Osteoblast (primary cell): ENCODE measurements around the gene TRIO. TPM values are rescaled to one million over a fixed set of nuclear protein-coding genes. Genes with fewer than 3 reads are reported as not detected.

Source experiments
- DNase-seq: peaks from one replicate; pipeline ENCODE4 v3.0.0; 2011; ENCODE audit warnings: low spot score, mixed read lengths; ENCODE audit not compliant: insufficient read length; ENCODE audit errors: missing footprints
- H2AFZ ChIP-seq: 2 replicates; pipeline ENCODE4 v1.6.0; 2011; ENCODE audit warnings: mild to moderate bottlenecking, low read length
- H3K27ac ChIP-seq: 2 replicates; pipeline ENCODE4 v1.5.1; 2011; ENCODE audit warnings: mild to moderate bottlenecking, low read depth, low read length, moderate library complexity
- H3K27me3 ChIP-seq: 2 replicates; pipeline ENCODE4 v1.6.0; 2012; ENCODE audit warnings: mild to moderate bottlenecking, control low read depth, inconsistent platforms, low read length, moderate library complexity; ENCODE audit not compliant: insufficient read depth
- H3K36me3 ChIP-seq: 2 replicates; pipeline ENCODE4 v1.5.1; 2011; ENCODE audit warnings: mild to moderate bottlenecking, low read length, control low read depth, moderate library complexity; ENCODE audit not compliant: insufficient read depth
- H3K4me1 ChIP-seq: 2 replicates; pipeline ENCODE4 v1.5.1; 2011; ENCODE audit warnings: mild to moderate bottlenecking, low read length, control low read depth, moderate library complexity; ENCODE audit not compliant: insufficient read depth
- H3K4me2 ChIP-seq: 2 replicates; pipeline ENCODE4 v1.6.0; 2011; ENCODE audit warnings: mild to moderate bottlenecking, low read length; ENCODE audit not compliant: insufficient read depth
- H3K4me3 ChIP-seq: fragments of 200-600 bp; sonication (generic); 3 replicates; pipeline ENCODE4 v1.5.1; 2012; ENCODE audit warnings: mild to moderate bottlenecking, low read length, inconsistent platforms; ENCODE audit not compliant: insufficient read depth
- H3K79me2 ChIP-seq: 2 replicates; pipeline ENCODE4 v1.6.0; 2012; ENCODE audit warnings: mild to moderate bottlenecking, low read length, control low read depth, inconsistent platforms; ENCODE audit not compliant: insufficient read depth
- H3K9me3 ChIP-seq: 2 replicates; pipeline ENCODE4 v1.5.1; 2011; ENCODE audit warnings: low read depth, low read length, control low read depth
- H4K20me1 ChIP-seq: 2 replicates; pipeline ENCODE4 v1.6.0; 2012; ENCODE audit warnings: mild to moderate bottlenecking, low read length, control low read depth; ENCODE audit not compliant: insufficient read depth
- total RNA-seq: library from RNA; depleted of rRNA; stranded (reverse); fragments of >200 nt; gene quantifications from 2 replicates; pipeline ENCODE4 v1.2.3, GENCODE V29; 2012
- TF ChIP-seq, protein P1 (sequence below): IDR thresholded peaks from 2 replicates; pipeline ENCODE4 v1.5.1; 2011; ENCODE audit warnings: mild to moderate bottlenecking, low read depth, low read length, moderate library complexity; ENCODE audit errors: extremely low read depth

The TRIO gene
- total RNA-seq, 1 donor, result 274 TPM

DNA sequence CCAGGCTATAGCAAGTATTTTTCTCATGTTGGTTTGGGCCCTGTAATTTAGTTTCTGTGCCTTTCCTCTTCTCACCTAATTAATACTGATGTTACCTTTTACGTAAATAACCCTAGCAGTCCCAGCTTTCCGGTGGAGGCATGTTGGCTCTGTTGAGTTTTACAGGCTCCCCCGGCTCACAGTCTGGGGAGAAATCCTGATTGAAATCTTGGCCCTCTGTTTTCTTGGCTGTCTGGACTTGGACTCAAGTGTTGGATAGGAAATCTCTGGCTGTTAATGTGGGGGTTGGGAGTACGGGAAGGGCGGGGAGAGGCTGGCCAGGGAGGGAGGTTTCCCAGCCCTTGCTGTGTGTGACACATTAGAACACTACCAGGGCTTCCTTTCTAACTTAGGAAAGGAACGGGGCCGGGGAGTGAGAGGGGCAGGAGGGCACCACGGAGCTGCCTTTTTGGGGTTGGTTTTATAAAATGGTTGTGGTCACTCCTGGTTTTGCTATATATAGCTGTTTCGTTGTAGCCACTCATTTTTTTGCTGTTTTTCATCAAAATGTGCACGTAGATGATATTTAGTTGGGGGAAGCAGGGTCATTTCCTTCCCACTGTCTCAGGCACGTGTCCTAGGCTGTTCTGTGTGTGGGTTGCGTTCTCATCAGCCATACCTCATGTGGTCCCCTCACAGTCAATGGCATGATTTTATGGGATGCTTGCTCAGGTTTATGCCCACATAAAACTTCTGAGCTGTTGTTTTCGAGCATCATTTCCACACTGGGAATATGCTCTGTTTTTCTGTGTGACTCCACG lies 11.0 kb downstream of the TRIO start:
- H3K27ac ChIP-seq, result peak overlapping the region; percentile 97
- TF ChIP-seq, protein P1, sequence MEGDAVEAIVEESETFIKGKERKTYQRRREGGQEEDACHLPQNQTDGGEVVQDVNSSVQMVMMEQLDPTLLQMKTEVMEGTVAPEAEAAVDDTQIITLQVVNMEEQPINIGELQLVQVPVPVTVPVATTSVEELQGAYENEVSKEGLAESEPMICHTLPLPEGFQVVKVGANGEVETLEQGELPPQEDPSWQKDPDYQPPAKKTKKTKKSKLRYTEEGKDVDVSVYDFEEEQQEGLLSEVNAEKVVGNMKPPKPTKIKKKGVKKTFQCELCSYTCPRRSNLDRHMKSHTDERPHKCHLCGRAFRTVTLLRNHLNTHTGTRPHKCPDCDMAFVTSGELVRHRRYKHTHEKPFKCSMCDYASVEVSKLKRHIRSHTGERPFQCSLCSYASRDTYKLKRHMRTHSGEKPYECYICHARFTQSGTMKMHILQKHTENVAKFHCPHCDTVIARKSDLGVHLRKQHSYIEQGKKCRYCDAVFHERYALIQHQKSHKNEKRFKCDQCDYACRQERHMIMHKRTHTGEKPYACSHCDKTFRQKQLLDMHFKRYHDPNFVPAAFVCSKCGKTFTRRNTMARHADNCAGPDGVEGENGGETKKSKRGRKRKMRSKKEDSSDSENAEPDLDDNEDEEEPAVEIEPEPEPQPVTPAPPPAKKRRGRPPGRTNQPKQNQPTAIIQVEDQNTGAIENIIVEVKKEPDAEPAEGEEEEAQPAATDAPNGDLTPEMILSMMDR, result no peak
- peak overlapping the region; percentile 36 for H3K4me3 ChIP-seq
- H3K36me3 ChIP-seq, result peaks cover 4% of the 10 kb centered on the region
- H3K4me1 ChIP-seq, result peaks cover 69% of the 10 kb centered on the region
- H4K20me1 ChIP-seq, result peaks cover 59% of the 10 kb centered on the region
- no peak overlapping the region for H2AFZ ChIP-seq
- peak overlapping the region; percentile 87 for H3K4me2 ChIP-seq
- H3K27me3 ChIP-seq, result no peaks in the 10 kb centered on the region
- H3K9me3 ChIP-seq, result no peaks in the 10 kb centered on the region
- DNase-seq, result peak; percentile 64
- H3K79me2 ChIP-seq, result peaks cover 94% of the 10 kb centered on the region

DNA sequence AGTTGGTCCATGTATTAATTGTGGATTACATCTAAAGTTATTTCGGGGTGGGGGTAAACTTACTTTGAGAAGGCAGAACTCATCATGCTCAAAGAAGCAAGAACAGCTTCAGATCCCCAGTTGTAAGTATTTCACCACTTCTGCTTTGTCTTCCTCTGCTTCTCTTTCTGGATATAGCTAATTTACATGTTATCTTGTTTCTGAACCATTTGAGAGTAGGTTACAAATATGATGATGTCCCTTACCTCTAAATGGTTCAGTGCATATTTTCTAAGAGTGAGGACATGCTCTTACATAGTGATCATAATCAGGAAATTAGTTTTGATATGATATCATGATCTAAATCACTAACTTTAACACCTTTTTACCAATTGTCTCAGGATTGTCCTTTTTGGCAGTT lies 11.9 kb downstream of the TRIO start:
- DNase-seq, result no peak
- peak overlapping the region; percentile 87 for H3K4me2 ChIP-seq
- H3K27me3 ChIP-seq, result no peaks in the 10 kb centered on the region
- H4K20me1 ChIP-seq, result peaks cover 52% of the 10 kb centered on the region
- TF ChIP-seq, protein P1, result no peak
- peaks cover 62% of the 10 kb centered on the region for H3K4me1 ChIP-seq
- H3K4me3 ChIP-seq, result no peak overlapping the region
- peaks cover 94% of the 10 kb centered on the region for H3K79me2 ChIP-seq
- H2AFZ ChIP-seq, result no peak overlapping the region
- no peaks in the 10 kb centered on the region for H3K36me3 ChIP-seq
- no peaks in the 10 kb centered on the region for H3K9me3 ChIP-seq
- H3K27ac ChIP-seq, result peak overlapping the region; percentile 97

DNA sequence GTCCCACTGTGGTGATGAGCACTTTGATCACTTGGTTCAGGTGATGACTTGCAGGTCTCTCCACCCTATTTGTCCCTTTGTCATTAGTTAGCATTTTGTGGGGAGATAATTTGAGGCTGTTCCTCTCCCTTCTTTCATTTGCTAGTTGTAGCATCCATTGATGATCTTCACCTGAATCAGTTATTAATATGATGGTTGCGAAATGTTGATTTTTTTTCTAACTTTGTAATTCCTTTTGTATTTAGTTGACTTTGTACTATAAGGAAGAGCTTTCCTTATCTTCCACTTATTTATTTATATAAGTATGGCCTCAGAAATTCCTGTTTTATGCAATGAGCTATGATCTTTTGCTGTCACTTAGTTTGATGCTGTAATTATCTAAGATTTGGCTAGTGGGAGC lies 12.6 kb downstream of the TRIO start:
- Histone ChIP-seq H3K4me1 (peaks cover 63% of the 10 kb centered on the region), H3K27ac (peak overlapping the region; percentile 97), H3K27me3 (no peaks in the 10 kb centered on the region), H4K20me1 (peaks cover 52% of the 10 kb centered on the region), H3K4me2 (peak overlapping the region; percentile 87), H3K36me3 (no peaks in the 10 kb centered on the region), H3K79me2 (peaks cover 94% of the 10 kb centered on the region), H3K4me3 (peak overlapping the region; percentile 20), H2AFZ (no peak overlapping the region), H3K9me3 (no peaks in the 10 kb centered on the region)
- no peak for DNase-seq
- TF ChIP-seq, protein P1, result no peak

DNA sequence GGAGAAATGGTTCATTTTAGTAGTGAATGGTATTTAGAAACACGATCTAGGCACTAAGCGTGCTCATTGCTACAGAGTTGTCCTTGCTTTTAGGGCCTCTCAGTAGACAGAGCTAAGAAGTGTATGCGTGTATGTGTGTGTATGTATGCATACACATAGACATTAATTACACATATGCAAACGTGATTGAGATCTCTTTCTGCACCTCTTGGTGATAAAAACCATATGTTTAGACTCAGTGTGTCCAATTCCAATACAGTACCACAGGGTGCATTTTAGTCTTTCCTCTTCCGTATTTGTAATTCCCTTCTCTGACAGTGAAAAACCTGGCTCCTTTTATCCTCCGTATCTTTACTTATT lies 13.1 kb downstream of the TRIO start:
- Histone ChIP-seq H2AFZ (no peak overlapping the region), H3K36me3 (no peaks in the 10 kb centered on the region), H3K79me2 (peaks cover 94% of the 10 kb centered on the region), H3K4me2 (peak overlapping the region; percentile 87), H3K9me3 (no peaks in the 10 kb centered on the region), H4K20me1 (peaks cover 51% of the 10 kb centered on the region), H3K27me3 (no peaks in the 10 kb centered on the region), H3K27ac (peak overlapping the region; percentile 97), H3K4me1 (peaks cover 63% of the 10 kb centered on the region), H3K4me3 (peak overlapping the region; percentile 20)
- TF ChIP-seq, protein P1, result no peak
- no peak for DNase-seq
